Psoas muscle (tissue), 8 donors: ENCODE data around the gene GNG14. TPM values are rescaled to one million over a fixed set of nuclear protein-coding genes. Genes with fewer than 3 reads are reported as not detected.
A peak's percentile ranks its signal among the peaks of the same experiment; 100 is the strongest.

Source experiments
- ATAC-seq, 4 donors: fragments of 200-7000 bp; cut with Tn5 transposase; one replicate each; pipeline ENCODE4 v1.9.1; 2020; ENCODE audit warnings: moderate library complexity in 3 of 4, mild to moderate bottlenecking in 2 of 4
- DNase-seq, 2 donors: peaks; one replicate each; pipeline ENCODE4 v3.0.0-alpha.2; 2020
- H3K27ac ChIP-seq: fragments of 200-600 bp; one replicate; pipeline ENCODE4 v1.8.0; 2022
- H3K27me3 ChIP-seq, 3 donors: fragments of 200-600 bp in 1 of 3; one replicate each; pipeline versions ENCODE4 v1.6.1 to v1.8.0; 2013 to 2022; ENCODE audit warnings: low read length in 2 of 3, mild to moderate bottlenecking in 2 of 3, moderate library complexity in 1 of 3; ENCODE audit not compliant: insufficient read depth in 3 of 3
- H3K36me3 ChIP-seq, 2 donors: fragments of 200-600 bp in 1 of 2; one replicate each; pipeline versions ENCODE4 v1.6.1 to v1.8.0; 2013 to 2022; ENCODE audit warnings: low read depth in 1 of 2, mild to moderate bottlenecking in 1 of 2, moderate library complexity in 1 of 2; ENCODE audit not compliant: insufficient read depth in 1 of 2
- H3K4me1 ChIP-seq: fragments of 200-600 bp; one replicate; pipeline ENCODE4 v1.8.0; 2022
- H3K4me3 ChIP-seq: fragments of 200-600 bp; one replicate; pipeline ENCODE4 v1.8.0; 2022; ENCODE audit warnings: mild to moderate bottlenecking
- H3K9me3 ChIP-seq: fragments of 200-600 bp; one replicate; pipeline ENCODE4 v1.8.0; 2022
- CTCF ChIP-seq: fragments of 200-600 bp; IDR thresholded peaks from one replicate; pipeline ENCODE4 v1.8.0; 2022; ENCODE audit warnings: antibody characterized with exemption
- WGBS, 3 donors: extraction: QIAGEN DNeasy Blood & Tissue Kit; methylation state at CpG; one replicate each; pipeline versions ENCODE4 v1.1.6 to v1.1.7; 2013; 5-methylcytosine and 5-hydroxymethylcytosine counted together
- intact Hi-C, 2 donors: fragments of 100-400 bp; cut with DNase I; formaldehyde crosslinking; loops; one replicate each; pipeline versions ENCODE4 v1.11.0 to v1.14.2; 2022
- polyA plus RNA-seq, 3 donors: library from polyadenylated mRNA; stranded (reverse); fragments of 200-250 nt; gene quantifications; one replicate each; pipeline ENCODE4 v1.2.3, GENCODE V29; 2013
- total RNA-seq, 4 donors: library from RNA; stranded (reverse); fragmentation: NEBNext Ultra II Directional in 2 of 4; extraction: Animal tissue kit (Norgen Biotek cat#: 25700) in 2 of 4; gene quantifications; one replicate each; pipeline versions ENCODE4 v1.2.1 to v1.2.4, GENCODE V29; 2021 to 2023
- donor health status: healthy with polysubstance abuse.
- donor health status: DM: no; HTN: no; CAD: no; lungs with moderate emphysema.
- donor health status: Bipolar disorder and iron deficiency.
- donor health status: healthy.
- donor health status: DM: yes; HTN: yes; CAD: no.
- donor health status: DM: no; HTN: no; CAD: no.
- donor health status: DM: no; HTN: no; CAD: no.
- donor health status: DM: yes; HTN: yes; CAD: no.

Gene GNG14
- total and polyA plus RNA-seq, 7 donors, result not detected

GRCh38 chr19:12680034-12680433, 7.8 kb upstream of the GNG14 start:
- intact Hi-C loops, result loop anchor here in 1 of 2 donors (5.0 kb wide), 1 partner anchor 42 kb away; the partner anchor contains the start of gene TNPO2
- 89 to 90% (median 89%) methylated on average over 9 of the region's 9 CpGs for WGBS, 3 donors
- no peaks in the 10 kb centered on the region for H3K27me3 ChIP-seq
- no peak for TF ChIP-seq CTCF
- peaks cover 3% of the 10 kb centered on the region for H3K4me1 ChIP-seq
- no peak for ATAC-seq
- H3K27ac ChIP-seq, result no peak overlapping the region
- H3K4me3 ChIP-seq, result no peak overlapping the region
- H3K9me3 ChIP-seq, result no peaks in the 10 kb centered on the region
- H3K36me3 ChIP-seq, result peaks cover 5 to 52% of the 10 kb centered on the region in 2 donors
- no peak for DNase-seq

- DNase-seq, result peak; percentile 90 to 96
- TF ChIP-seq CTCF, result no peak
- Histone ChIP-seq H3K9me3 (no peaks in the 10 kb centered on the region), H3K36me3 (peaks cover 5 to 39% of the 10 kb centered on the region in 2 donors), H3K4me1 (peaks cover 3% of the 10 kb centered on the region), H3K27ac (peak within 1 kb of the TSS; percentile 96), H3K4me3 (peak within 1 kb of the TSS; percentile 76), H3K27me3 (no peaks in the 10 kb centered on the region)
- intact Hi-C loops, result loop anchor here in 1 of 2 donors (5.0 kb wide), 1 partner anchor 41 kb away; the partner anchor contains the start of gene TNPO2
- ATAC-seq, result peak; percentile 91 to 94 (median 91)
- WGBS, 3 donors, result 0% methylated on average over 68 of the region's 68 CpGs
Measured at GRCh38 chr19:12681074-12681987, 6.5 kb upstream of the GNG14 start, which contains the start of gene DHPS. DHPS (minus strand) TSS chr19:12681880; CDS start chr19:12681766, 114 bp downstream.

- peaks cover 0 to 4% of the 10 kb centered on the region in 2 donors for H3K36me3 ChIP-seq
- WGBS, 3 donors, result 67 to 76% (median 72%) methylated on average over 3 of the region's 3 CpGs
- no peaks in the 10 kb centered on the region for H3K27me3 ChIP-seq
- intact Hi-C loops, result no loop called here
- no peaks in the 10 kb centered on the region for H3K4me1 ChIP-seq
- no peak for TF ChIP-seq CTCF
- ATAC-seq (no peak), DNase-seq (no peak)
- H3K9me3 ChIP-seq, result no peaks in the 10 kb centered on the region
- H3K27ac ChIP-seq, result no peak overlapping the region
- no peak overlapping the region for H3K4me3 ChIP-seq
Measured at GRCh38 chr19:12685831-12686230, 2.0 kb upstream of the GNG14 start.

- no peaks in the 10 kb centered on the region for H3K9me3 ChIP-seq
- no peaks in the 10 kb centered on the region for H3K4me1 ChIP-seq
- ATAC-seq (no peak), DNase-seq (no peak)
- H3K27me3 ChIP-seq, result no peaks in the 10 kb centered on the region
- no peak for TF ChIP-seq CTCF
- H3K4me3 ChIP-seq, result no peak overlapping the region
- WGBS, 3 donors, result 90 to 93% (median 91%) methylated on average over 11 to 12 of the region's 12 CpGs
- peaks cover 0 to 4% of the 10 kb centered on the region in 2 donors for H3K36me3 ChIP-seq
- intact Hi-C loops, result no loop called here
- no peak overlapping the region for H3K27ac ChIP-seq
Measured at GRCh38 chr19:12689012-12689411, 1.2 kb downstream of the GNG14 start.
